ENCODE measurements around the gene BOD1. TPM values are rescaled to one million over a fixed set of nuclear protein-coding genes. Genes with fewer than 3 reads are reported as not detected.

Gene BOD1
- total and polyA plus RNA-seq, 9 of the 15 experiments (the other 6 are each of a cell fraction or from before 2014, with no cell fraction given), result 10.1 to 31.6 (median 22.6) TPM

- TF ChIP-seq ARID2 (IDR thresholded peaks at IDR 0.05) (no peak), ATF6 (CRISPR knock-in tag; IDR thresholded peaks at IDR 0.05) (no peak)
Measured at GRCh38 chr5:173614591-173614990, 1.9 kb downstream of the BOD1 start (continued).

GRCh38 chr5:173613433-173614159 lies 2.9 kb downstream of the BOD1 start:
- CTCF ChIA-PET (ENCODE audit: low intra/inter-chr PET ratio), result no interaction called here
- Histone ChIP-seq H3K4me2 (ENCODE audit: insufficient read depth, low read length) (no peak overlapping the region), H3K27ac (ENCODE audit: extremely low read depth, low read depth, low read length) (no peak overlapping the region), H3K9ac (ENCODE audit: insufficient read depth in 1 of 2, low read depth in 2 of 2, low read length in 2 of 2) (no peak overlapping the region), H2AFZ (ENCODE audit: low read depth, low read length) (no peak overlapping the region), H3K9me1 (ENCODE audit: control insufficient read depth, insufficient read depth, low read length) (no peaks in the 10 kb centered on the region), H3K79me2 (ENCODE audit: control insufficient read depth, insufficient read depth, low read length) (peaks cover 43% of the 10 kb centered on the region), H3K27me3 (ENCODE audit: control insufficient read depth in 2 of 2, insufficient read depth in 2 of 2, low read length in 2 of 2) (no peaks in the 10 kb centered on the region), H3K4me3 (no peak overlapping the region), H3K4me1 (replicated peaks in 1 of 2; ENCODE audit: control insufficient read depth in 2 of 2, insufficient read depth in 2 of 2, low read length in 2 of 2) (peaks cover 4 to 9% of the 10 kb centered on the region in 2 experiments; a peak in 3 of 5 replicates), H3K9me3 (replicated peaks; ENCODE audit: control insufficient read depth, insufficient read depth, low read depth, low read length) (no peaks in the 10 kb centered on the region), H3K36me3 (ENCODE audit: control insufficient read depth, insufficient read depth, low read length) (peaks cover 68% of the 10 kb centered on the region), H4K20me1 (replicated peaks; ENCODE audit: control insufficient read depth, insufficient read depth, low read length) (0 out of 2 replicates have a peak, but pooled peaks cover 12% of the 10 kb centered on the region)
- no peak for ATAC-seq
- TF ChIP-seq ZNF24 (IDR thresholded peaks at IDR 0.05) (no peak), MTA2 (IDR thresholded peaks at IDR 0.05; ENCODE audit: low read depth) (no peak), DLX4 (CRISPR knock-in tag; IDR thresholded peaks at IDR 0.05) (no peak), RERE (CRISPR knock-in tag; IDR thresholded peaks at IDR 0.05; ENCODE audit: borderline replicate concordance) (no peak)
- FAIRE-seq, result no peak
- BruUV-seq (replicated peaks), result no TSS peak
- intact Hi-C loops (cut with micrococcal nuclease), result no loop called here
- DNase-seq (ENCODE audit: extremely low read depth in 1 of 4, low spot score in 3 of 4), result no peak
- POLR2A ChIA-PET, result interaction anchor here (0.7 kb wide), 1 partner anchor 31 kb away, joined by 3 read pairs; no protein-coding TSS in a partner anchor
- 89% methylated on average over 7 of the region's 8 CpGs for WGBS (ENCODE audit: insufficient coverage, low coverage, missing lambda C conversion rate)
- in situ Hi-C loops (cut with MboI), result loop anchor here (10.0 kb wide), 1 partner anchor 701 kb away; no protein-coding TSS in a partner anchor

All from K562 (cell line).